Trophoblast cell (in vitro differentiated cells and primary cell): ENCODE results near the gene LCN9.

ENCODE experiments used
- DNase-seq, 2 donors: peaks; one replicate each; pipeline ENCODE4 v3.0.0-alpha.2; 2016
- H2AFZ ChIP-seq: 2 replicates; pipeline ENCODE4 v1.6.1; 2013; ENCODE audit warnings: low read length, moderate library complexity, mild to moderate bottlenecking; ENCODE audit not compliant: insufficient read depth, poor library complexity
- H2AK5ac ChIP-seq: 2 replicates; pipeline ENCODE4 v1.6.1; 2013; ENCODE audit warnings: mild to moderate bottlenecking, low read length
- H2BK120ac ChIP-seq: 2 replicates; pipeline ENCODE4 v1.6.1; 2013; ENCODE audit warnings: low read length, mild to moderate bottlenecking, moderate library complexity; ENCODE audit not compliant: insufficient read depth, poor library complexity
- H2BK12ac ChIP-seq: 2 replicates; pipeline ENCODE4 v1.6.1; 2013; ENCODE audit warnings: mild to moderate bottlenecking, low read length, moderate library complexity
- H2BK5ac ChIP-seq: 2 replicates; pipeline ENCODE4 v1.6.1; 2013; ENCODE audit warnings: low read length, low read depth, moderate library complexity, mild to moderate bottlenecking; ENCODE audit not compliant: poor library complexity
- H3K14ac ChIP-seq: 2 replicates; pipeline ENCODE4 v1.6.1; 2013; ENCODE audit warnings: mild to moderate bottlenecking, low read length
- H3K18ac ChIP-seq: 2 replicates; pipeline ENCODE4 v1.6.1; 2013; ENCODE audit warnings: mild to moderate bottlenecking, low read length
- H3K23ac ChIP-seq: 2 replicates; pipeline ENCODE4 v1.6.1; 2013; ENCODE audit warnings: low read length
- H3K27ac ChIP-seq: 2 replicates; pipeline ENCODE4 v1.5.1; 2013; ENCODE audit warnings: low read depth, mild to moderate bottlenecking, inconsistent platforms, low read length, moderate library complexity
- H3K27me3 ChIP-seq: 2 replicates; pipeline ENCODE4 v1.6.1; 2013; ENCODE audit warnings: inconsistent platforms, mild to moderate bottlenecking, low read length, moderate library complexity; ENCODE audit not compliant: insufficient read depth
- H3K36me3 ChIP-seq, 2 experiments: 1 replicate in 1 of 2; 2 replicates in 1 of 2; pipeline ENCODE4 v1.6.1; 2013; ENCODE audit warnings: low read length in 2 of 2, mild to moderate bottlenecking in 2 of 2, moderate library complexity in 1 of 2; ENCODE audit not compliant: insufficient read depth in 2 of 2, control insufficient read depth in 1 of 2
- H3K4ac ChIP-seq: 2 replicates; pipeline ENCODE4 v1.6.1; 2013; ENCODE audit warnings: low read depth, mild to moderate bottlenecking, low read length, moderate library complexity
- H3K4me1 ChIP-seq, 2 experiments: 1 replicate in 1 of 2; 2 replicates in 1 of 2; pipeline ENCODE4 v1.6.1; 2013; ENCODE audit warnings: low read length in 2 of 2, mild to moderate bottlenecking in 2 of 2, moderate library complexity in 1 of 2; ENCODE audit not compliant: insufficient read depth in 2 of 2, control insufficient read depth in 1 of 2
- H3K4me2 ChIP-seq: 2 replicates; pipeline ENCODE4 v1.6.1; 2013; ENCODE audit warnings: inconsistent platforms, mild to moderate bottlenecking, low read length, moderate library complexity
- H3K4me3 ChIP-seq: 2 replicates; pipeline ENCODE4 v1.5.1; 2013; ENCODE audit warnings: mild to moderate bottlenecking, low read depth, low read length, inconsistent platforms
- H3K79me1 ChIP-seq: one replicate; pipeline ENCODE4 v1.6.1; 2013; ENCODE audit warnings: low read length
- H3K79me2 ChIP-seq: 2 replicates; pipeline ENCODE4 v1.6.1; 2013; ENCODE audit warnings: low read length, mild to moderate bottlenecking; ENCODE audit not compliant: control insufficient read depth, insufficient read depth, poor library complexity
- H3K9ac ChIP-seq: 2 replicates; pipeline ENCODE4 v1.6.1; 2013; ENCODE audit warnings: mild to moderate bottlenecking, low read length
- H3K9me3 ChIP-seq: 2 replicates; pipeline ENCODE4 v1.6.1; 2013; ENCODE audit warnings: low read depth, mild to moderate bottlenecking, control low read depth, inconsistent platforms, low read length; ENCODE audit not compliant: insufficient read depth
- H4K12ac ChIP-seq: 2 replicates; pipeline ENCODE4 v1.6.1; 2013; ENCODE audit warnings: low read depth, mild to moderate bottlenecking, low read length, moderate library complexity
- H4K8ac ChIP-seq: 2 replicates; pipeline ENCODE4 v1.6.1; 2013; ENCODE audit warnings: low read depth, mild to moderate bottlenecking, low read length, moderate library complexity
- H4K91ac ChIP-seq: one replicate; pipeline ENCODE4 v1.6.1; 2013; ENCODE audit warnings: low read depth, mild to moderate bottlenecking, low read length, moderate library complexity
- WGBS: extraction: QIAGEN DNeasy Blood & Tissue Kit; methylation state at CpG from one replicate; pipeline ENCODE4 v1.1.7; 2013; ENCODE audit warnings: missing lambda C conversion rate; ENCODE audit not compliant: insufficient read length, insufficient coverage; ENCODE audit errors: extremely low coverage; 5-methylcytosine and 5-hydroxymethylcytosine counted together

LCN9 gene

GRCh38 chr9:135715056-135715595 is 52.0 kb downstream of the LCN9 start:
- H2BK12ac ChIP-seq: no peak overlapping the region
- no peak overlapping the region for H3K27ac ChIP-seq
- no peak overlapping the region for H2AK5ac ChIP-seq
- peaks cover 0 to 2% of the 10 kb centered on the region in 2 experiments for H3K4me1 ChIP-seq
- H4K8ac ChIP-seq: no peak overlapping the region
- H3K79me1 ChIP-seq: no peaks in the 10 kb centered on the region
- no peak overlapping the region for H3K18ac ChIP-seq
- no peaks in the 10 kb centered on the region for H3K79me2 ChIP-seq
- H4K12ac ChIP-seq: no peak overlapping the region
- no peak overlapping the region for H2BK5ac ChIP-seq
- no peak overlapping the region for H2BK120ac ChIP-seq
- no peak overlapping the region for H3K23ac ChIP-seq
- no peak for DNase-seq
- no peak overlapping the region for H3K4me2 ChIP-seq
- H3K9me3 ChIP-seq: peaks cover 4% of the 10 kb centered on the region
- H4K91ac ChIP-seq: no peak overlapping the region
- H3K36me3 ChIP-seq: no peaks in the 10 kb centered on the region
- no CpG with 5 or more reads among the region's 23 CpGs for WGBS
- H3K9ac ChIP-seq: no peak overlapping the region
- H3K4me3 ChIP-seq: no peak overlapping the region
- peaks cover 5% of the 10 kb centered on the region for H3K27me3 ChIP-seq
- H3K4ac ChIP-seq: no peak overlapping the region
- H3K14ac ChIP-seq: no peak overlapping the region
- no peak overlapping the region for H2AFZ ChIP-seq

GRCh38 chr9:135716045-135716444 is 52.9 kb downstream of the LCN9 start:
- H4K8ac ChIP-seq: no peak overlapping the region
- H3K4me1 ChIP-seq: peaks cover 0 to 2% of the 10 kb centered on the region in 2 experiments
- no peaks in the 10 kb centered on the region for H3K36me3 ChIP-seq
- no peak overlapping the region for H3K14ac ChIP-seq
- peaks cover 5% of the 10 kb centered on the region for H3K27me3 ChIP-seq
- H3K79me2 ChIP-seq: no peaks in the 10 kb centered on the region
- no peak overlapping the region for H3K4me3 ChIP-seq
- H3K18ac ChIP-seq: no peak overlapping the region
- H4K91ac ChIP-seq: no peak overlapping the region
- H2BK5ac ChIP-seq: no peak overlapping the region
- H3K9me3 ChIP-seq: peaks cover 4% of the 10 kb centered on the region
- DNase-seq: no peak
- no peak overlapping the region for H2BK12ac ChIP-seq
- H2AFZ ChIP-seq: no peak overlapping the region
- H3K79me1 ChIP-seq: no peaks in the 10 kb centered on the region
- H3K9ac ChIP-seq: no peak overlapping the region
- no peak overlapping the region for H3K4me2 ChIP-seq
- H4K12ac ChIP-seq: no peak overlapping the region
- no peak overlapping the region for H3K23ac ChIP-seq
- no peak overlapping the region for H3K4ac ChIP-seq
- WGBS: no CpG with 5 or more reads among the region's 11 CpGs
- no peak overlapping the region for H2AK5ac ChIP-seq
- no peak overlapping the region for H2BK120ac ChIP-seq
- no peak overlapping the region for H3K27ac ChIP-seq
